Activated naive CD8-positive, alpha-beta T cell treated with anti-CD3 and anti-CD28 coated beads, Interleukin-2, amount 50 U/mL, for 24 hours (primary cell): ENCODE data around the gene RCBTB2.

Experiments
- ATAC-seq: fragments of 150-1000 bp; cut with Tn5 transposase; one replicate; pipeline ENCODE4 v1.10.0; 2021
- DNase-seq: peaks from one replicate; pipeline ENCODE4 v3.0.0; 2021
- H3K27ac Mint-ChIP-seq: one replicate; pipeline ENCODE4 v1.8.0; 2021; ENCODE audit warnings: mild to moderate bottlenecking, mixed read lengths
- H3K27me3 Mint-ChIP-seq: one replicate; pipeline ENCODE4 v1.8.0; 2021; ENCODE audit warnings: mixed read lengths
- H3K36me3 Mint-ChIP-seq: one replicate; pipeline ENCODE4 v1.8.0; 2021; ENCODE audit warnings: low read depth, mixed read lengths
- H3K4me1 Mint-ChIP-seq: one replicate; pipeline ENCODE4 v1.8.0; 2021; ENCODE audit warnings: mixed read lengths
- H3K4me3 Mint-ChIP-seq: one replicate; pipeline ENCODE4 v1.8.0; 2021; ENCODE audit warnings: mild to moderate bottlenecking, moderate library complexity, mixed read lengths
- H3K9me3 Mint-ChIP-seq: one replicate; pipeline ENCODE4 v1.8.0; 2021; ENCODE audit warnings: mixed read lengths

The RCBTB2 gene

GRCh38 chr13:48446464-48446863 is 86.4 kb downstream of the RCBTB2 start:
- Mint-ChIP-seq H3K27me3 (no peaks in the 10 kb centered on the region), H3K36me3 (peaks cover 18% of the 10 kb centered on the region), H3K9me3 (peaks cover 12% of the 10 kb centered on the region), H3K4me3 (no peak overlapping the region), H3K27ac (no peak overlapping the region), H3K4me1 (peaks cover 33% of the 10 kb centered on the region)
- DNase-seq (no peak), ATAC-seq (peak; percentile 43)

GRCh38 chr13:48443442-48444208 is 89.3 kb downstream of the RCBTB2 start:
- ATAC-seq, result peak; percentile 65
- H3K27ac Mint-ChIP-seq, result peak overlapping the region; percentile 38
- peaks cover 2% of the 10 kb centered on the region for H3K36me3 Mint-ChIP-seq
- no peak for DNase-seq
- peaks cover 20% of the 10 kb centered on the region for H3K4me1 Mint-ChIP-seq
- no peak overlapping the region for H3K4me3 Mint-ChIP-seq
- no peaks in the 10 kb centered on the region for H3K27me3 Mint-ChIP-seq
- H3K9me3 Mint-ChIP-seq, result no peaks in the 10 kb centered on the region
